Diencephalon (tissue), 1 donor: ENCODE measurements around the gene PPP6R3. TPM values are rescaled to one million over a fixed set of nuclear protein-coding genes. Genes with fewer than 3 reads are reported as not detected.

Experiments used
- small RNA-seq: library from RNA; depleted of rRNA; stranded (forward); fragments of <200 nt; gene quantifications from one replicate; pipeline ENCODE3, GENCODE V24; 2014
- total RNA-seq: library from RNA; depleted of rRNA; stranded (reverse); fragments of >200 nt; gene quantifications from one replicate; pipeline ENCODE4 v1.2.3, GENCODE V29; 2014

The PPP6R3 gene
- total RNA-seq = 137 TPM

GRCh38 chr11:68460741-68461574 is at the start of gene PPP6R3:
Gene PPP6R3, plus strand, starts transcription at chr11:68460752. Its CDS starts 76,913 bp downstream, at chr11:68537665.

Small RNA genes lying within 50 kb of the gene (small RNA-seq; reads per million reads assigned to genes)
- not detected for gene NDUFA3P2

Other genes starting within 250 kb of the PPP6R3 start
- gene KMT5B, start 247.5 kb upstream of the PPP6R3 start, total RNA-seq = 110 TPM
- gene C11orf24, start 188.8 kb upstream of the PPP6R3 start, total RNA-seq = 11.3 TPM
- gene LRP5, start 148.2 kb upstream of the PPP6R3 start, total RNA-seq = 13.6 TPM
- 1.8 TPM for gene GAL, start 223.8 kb downstream of the PPP6R3 start, total RNA-seq